ENCODE measurements around the gene RGS21. TPM values are rescaled to one million over a fixed set of nuclear protein-coding genes. Genes with fewer than 3 reads are reported as not detected.
"Not testable (repeated sequence)": the region's sequence is repeated elsewhere in the genome, so short reads cannot be mapped to it uniquely, and the experiment has no call there.

RGS21 gene, protein sequence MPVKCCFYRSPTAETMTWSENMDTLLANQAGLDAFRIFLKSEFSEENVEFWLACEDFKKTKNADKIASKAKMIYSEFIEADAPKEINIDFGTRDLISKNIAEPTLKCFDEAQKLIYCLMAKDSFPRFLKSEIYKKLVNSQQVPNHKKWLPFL
- not detected for polyA plus RNA-seq (2012; ENCODE audit: missing spikeins)

DNA sequence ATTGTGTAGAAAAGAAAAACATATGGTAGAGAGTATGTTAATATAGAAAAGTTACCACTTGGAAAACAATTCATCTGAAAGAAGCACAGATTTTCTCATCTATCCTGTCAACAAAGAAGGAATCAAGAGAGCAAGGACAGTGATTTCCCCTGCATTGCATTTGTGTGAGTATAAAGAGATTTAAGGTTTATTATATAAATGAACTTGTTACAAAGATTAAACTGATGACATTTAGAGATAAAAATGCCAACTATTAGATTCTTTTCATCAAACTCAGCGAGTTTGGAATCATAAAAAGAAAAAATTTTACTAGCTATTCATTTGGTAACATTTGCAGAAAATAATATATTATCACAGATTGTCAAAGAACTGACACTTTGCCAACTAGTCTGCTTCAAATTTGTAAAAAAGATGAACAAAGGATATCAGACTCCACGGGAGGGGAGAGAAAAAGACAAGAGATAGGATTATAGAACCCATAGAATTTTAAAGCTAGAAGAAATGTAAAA, at the start of gene RGS21:
Gene RGS21, plus strand, starts transcription at position 51 of the 509 bp plus-strand sequence. CDS start 26,045 bp downstream, outside the sequence.
- no peak for DNase-seq (ENCODE audit: insufficient read length)
- TF ChIP-seq POLR2A (IDR thresholded peaks at IDR 0.05; ENCODE audit: low read depth, low read length) (no peak), TAF1 (IDR thresholded peaks at IDR 0.05; ENCODE audit: borderline replicate concordance, low read depth, low read length) (no peak), POLR2AphosphoS5 (IDR thresholded peaks at IDR 0.05; ENCODE audit: low read depth, low read length) (no peak)
- FAIRE-seq = no peak

DNA sequence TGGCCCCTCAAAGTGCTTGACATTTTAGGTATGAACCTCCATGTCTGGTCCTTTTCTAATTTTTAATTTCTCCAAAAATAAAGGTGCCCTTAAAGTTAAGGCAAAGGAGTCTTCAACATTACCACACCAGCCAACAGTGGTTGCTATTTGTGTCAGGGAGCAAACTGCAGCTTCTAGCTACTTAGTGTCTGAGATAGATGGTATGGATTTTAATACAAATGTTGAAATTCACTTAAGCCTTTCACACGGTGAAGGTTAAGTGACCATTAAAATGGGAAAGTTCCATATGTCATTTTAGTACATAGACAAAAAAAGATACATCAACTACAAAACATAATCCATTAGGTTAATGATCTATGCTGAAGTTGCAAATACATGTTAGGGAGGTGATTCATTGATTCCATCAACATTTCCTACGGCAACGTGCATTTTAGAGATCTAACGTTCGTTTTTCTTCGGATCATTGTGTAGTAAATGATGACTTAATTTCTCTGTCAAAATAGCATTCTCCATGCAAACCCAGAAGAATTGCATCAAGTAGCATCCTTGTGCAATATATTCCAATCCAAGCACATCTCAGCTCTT, 48.2 kb upstream of the RGS21 start:
- TF ChIP-seq TAF1 (IDR thresholded peaks at IDR 0.05; ENCODE audit: borderline replicate concordance, low read depth, low read length) (no peak), POLR2AphosphoS5 (IDR thresholded peaks at IDR 0.05; ENCODE audit: low read depth, low read length) (no peak), POLR2A (IDR thresholded peaks at IDR 0.05; ENCODE audit: low read depth, low read length) (no peak)
- FAIRE-seq (no peak), DNase-seq (ENCODE audit: insufficient read length) (no peak)

DNA sequence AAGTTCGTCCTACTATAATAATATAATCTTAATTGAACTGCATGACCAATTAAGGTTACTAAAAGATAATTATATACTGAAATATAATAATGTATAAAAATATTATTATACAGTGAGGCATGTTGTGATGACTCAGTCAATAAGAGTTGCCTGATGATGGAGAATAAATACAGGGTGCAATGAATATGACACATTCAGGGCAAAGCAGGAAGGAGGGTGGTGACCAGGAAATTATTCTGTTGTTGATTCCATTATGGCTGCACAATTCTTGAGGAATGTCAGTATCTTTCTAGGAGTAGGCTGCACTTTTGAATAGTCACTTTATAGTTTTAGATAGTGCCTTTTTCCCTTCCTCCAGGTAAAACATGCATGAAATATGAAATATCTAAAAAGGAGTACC, 46.4 kb upstream of the RGS21 start:
- FAIRE-seq = no peak
- TF ChIP-seq POLR2AphosphoS5 (IDR thresholded peaks at IDR 0.05; ENCODE audit: low read depth, low read length) (no peak), TAF1 (IDR thresholded peaks at IDR 0.05; ENCODE audit: borderline replicate concordance, low read depth, low read length) (no peak), POLR2A (IDR thresholded peaks at IDR 0.05; ENCODE audit: low read depth, low read length) (no peak)
- DNase-seq (ENCODE audit: insufficient read length) = no peak

DNA sequence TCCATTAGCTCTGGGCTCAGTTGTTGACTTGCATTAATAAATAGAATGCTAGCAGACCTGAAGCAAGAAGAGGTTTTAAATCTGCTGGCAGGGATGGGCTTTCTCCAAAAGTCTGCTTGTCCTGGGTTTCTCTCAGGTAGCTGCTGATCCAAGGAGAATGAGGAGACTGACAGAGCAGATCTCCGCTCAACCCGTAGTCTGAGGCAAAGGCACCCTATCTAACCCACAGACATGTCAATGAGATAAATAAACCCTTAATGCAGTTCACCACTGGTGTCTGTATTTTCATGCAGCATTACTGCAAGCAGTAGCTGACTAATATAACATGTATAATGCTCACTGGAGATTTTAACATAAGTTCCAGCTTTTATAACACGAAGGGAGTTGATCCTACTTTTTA, 44.1 kb upstream of the RGS21 start:
- DNase-seq (ENCODE audit: insufficient read length) = no peak
- no peak for FAIRE-seq
- TF ChIP-seq TAF1 (IDR thresholded peaks at IDR 0.05; ENCODE audit: borderline replicate concordance, low read depth, low read length) (no peak), POLR2A (IDR thresholded peaks at IDR 0.05; ENCODE audit: low read depth, low read length) (no peak), POLR2AphosphoS5 (IDR thresholded peaks at IDR 0.05; ENCODE audit: low read depth, low read length) (no peak)

DNA sequence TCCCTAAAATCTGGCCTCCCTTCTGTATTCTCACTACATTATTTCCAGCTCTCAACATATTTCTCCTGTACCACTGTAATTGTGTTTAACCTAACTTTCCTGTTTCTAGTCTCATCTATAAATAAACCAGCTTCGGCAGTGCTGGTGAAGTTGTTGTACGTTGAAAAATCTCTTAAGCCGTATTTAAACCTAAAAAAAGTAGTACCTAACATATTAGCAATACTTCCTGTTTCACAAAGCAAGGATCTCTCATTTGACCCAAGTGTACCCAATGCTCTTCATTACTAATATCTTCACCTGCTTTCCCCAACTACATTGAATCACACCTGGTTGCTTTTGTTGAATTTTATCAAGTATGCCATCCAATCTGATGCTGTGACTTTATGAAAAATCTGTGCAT, 42.2 kb upstream of the RGS21 start:
- no peak for FAIRE-seq
- TF ChIP-seq POLR2AphosphoS5 (IDR thresholded peaks at IDR 0.05; ENCODE audit: low read depth, low read length) = no peak
- no peak for TF ChIP-seq POLR2A (IDR thresholded peaks at IDR 0.05; ENCODE audit: low read depth, low read length)
- TF ChIP-seq TAF1 (IDR thresholded peaks at IDR 0.05; ENCODE audit: borderline replicate concordance, low read depth, low read length) = no peak
- DNase-seq (ENCODE audit: insufficient read length) = no peak

DNA sequence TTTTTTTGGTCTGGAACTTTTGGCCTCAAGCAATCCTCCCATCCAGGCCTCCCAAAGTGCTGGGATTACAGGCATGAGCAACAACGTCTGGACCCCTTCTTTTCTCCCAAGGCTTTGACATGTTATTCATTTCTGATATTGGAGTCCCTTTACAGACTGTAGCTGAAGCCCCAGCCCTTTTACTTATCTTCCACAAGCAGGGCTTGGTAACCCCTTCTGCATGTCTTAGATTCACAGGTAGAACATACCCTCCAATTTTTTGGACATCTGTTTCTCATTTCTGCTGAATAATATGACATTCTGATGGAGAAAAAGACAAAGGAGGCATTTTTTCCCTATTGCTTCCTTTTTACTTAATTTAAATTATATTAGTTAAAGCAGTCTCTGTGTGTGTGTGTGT, 39.2 kb upstream of the RGS21 start:
- FAIRE-seq (no peak), DNase-seq (ENCODE audit: insufficient read length) (no peak)
- no peak for TF ChIP-seq TAF1 (IDR thresholded peaks at IDR 0.05; ENCODE audit: borderline replicate concordance, low read depth, low read length)
- TF ChIP-seq POLR2A (IDR thresholded peaks at IDR 0.05; ENCODE audit: low read depth, low read length) = no peak
- TF ChIP-seq POLR2AphosphoS5 (IDR thresholded peaks at IDR 0.05; ENCODE audit: low read depth, low read length) = no peak

DNA sequence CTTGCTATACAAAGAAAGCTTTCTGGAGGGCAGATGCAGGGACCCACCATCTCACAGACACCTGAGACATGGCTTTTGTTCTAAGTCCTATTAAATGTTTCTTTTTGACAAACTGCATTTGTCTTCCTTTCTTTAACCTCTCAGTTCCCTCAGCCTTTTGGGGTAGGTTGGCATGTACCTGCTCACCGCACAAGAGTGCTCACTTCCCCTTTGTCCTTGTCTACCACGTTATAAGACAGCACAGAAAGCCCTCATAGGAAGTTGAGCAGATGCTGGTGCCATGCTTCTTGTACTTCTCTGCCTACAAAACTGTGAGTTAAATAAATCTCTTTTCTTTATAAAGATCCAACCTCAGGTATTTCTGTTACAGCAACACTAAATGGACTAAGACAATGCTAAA, 31.9 kb upstream of the RGS21 start:
- FAIRE-seq (no peak), DNase-seq (ENCODE audit: insufficient read length) (no peak)
- TF ChIP-seq TAF1 (IDR thresholded peaks at IDR 0.05; ENCODE audit: borderline replicate concordance, low read depth, low read length) (no peak), POLR2AphosphoS5 (IDR thresholded peaks at IDR 0.05; ENCODE audit: low read depth, low read length) (no peak), POLR2A (IDR thresholded peaks at IDR 0.05; ENCODE audit: low read depth, low read length) (no peak)

DNA sequence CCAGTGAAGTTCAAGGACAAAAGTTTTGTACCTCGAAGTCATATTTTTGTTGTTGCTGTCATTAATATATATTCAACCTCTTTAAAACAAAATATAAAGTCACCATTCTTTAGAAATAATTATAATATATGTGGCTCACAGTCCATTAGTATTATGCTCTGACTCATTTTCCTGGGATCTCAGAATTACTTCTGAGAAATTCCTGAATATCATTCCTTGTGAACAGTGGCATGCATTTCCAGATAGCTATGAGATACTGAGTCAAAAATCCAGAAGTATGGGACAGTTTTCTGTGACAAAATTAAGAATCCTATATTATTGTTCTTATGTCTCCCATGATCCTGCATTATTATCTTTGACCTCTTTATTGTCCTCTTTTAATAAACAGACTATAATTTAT, 13.8 kb upstream of the RGS21 start:
- no peak for TF ChIP-seq POLR2AphosphoS5 (IDR thresholded peaks at IDR 0.05; ENCODE audit: low read depth, low read length)
- no peak for TF ChIP-seq TAF1 (IDR thresholded peaks at IDR 0.05; ENCODE audit: borderline replicate concordance, low read depth, low read length)
- TF ChIP-seq POLR2A (IDR thresholded peaks at IDR 0.05; ENCODE audit: low read depth, low read length) = no peak
- DNase-seq (ENCODE audit: insufficient read length) = no peak
- FAIRE-seq = no peak

DNA sequence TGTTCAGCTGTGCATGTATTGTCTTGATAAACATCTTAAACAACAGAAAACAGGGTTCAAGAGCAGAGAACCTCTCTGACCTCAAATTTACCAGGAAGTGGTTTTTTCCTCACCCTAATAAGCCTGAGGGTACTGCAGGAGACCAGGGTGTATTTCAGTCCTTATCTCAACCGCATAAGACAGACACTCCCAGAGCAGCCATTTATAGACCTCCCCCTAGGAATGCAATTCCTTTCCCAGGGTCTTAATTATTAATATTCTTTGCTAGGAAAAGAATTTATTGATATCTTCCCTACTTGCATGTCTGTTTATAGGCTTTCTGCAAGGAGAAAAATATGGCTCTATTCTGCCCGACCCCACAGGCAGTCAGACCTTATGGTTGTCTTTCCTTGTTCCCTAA, 8.5 kb upstream of the RGS21 start:
- DNase-seq (ENCODE audit: insufficient read length); FAIRE-seq: not testable (repeated sequence)

DNA sequence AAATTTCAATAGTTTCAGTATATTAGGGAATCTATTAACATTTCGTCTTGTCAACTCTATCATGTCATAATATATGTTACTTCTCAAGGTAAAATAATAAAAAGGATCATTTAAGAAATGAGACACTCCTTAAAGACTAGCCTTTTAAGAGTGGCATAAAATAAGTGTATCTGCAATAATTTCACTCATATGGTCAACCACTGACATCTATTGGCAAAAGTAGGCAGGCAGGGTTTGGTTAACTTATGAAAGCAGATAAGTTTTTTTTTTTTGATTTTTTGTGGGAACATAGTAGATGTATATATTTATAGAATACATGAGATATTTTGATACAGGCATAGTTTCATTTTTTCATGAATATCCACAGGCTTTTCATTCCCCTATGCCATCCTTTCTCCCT, 5.5 kb upstream of the RGS21 start:
- no peak for TF ChIP-seq POLR2A (IDR thresholded peaks at IDR 0.05; ENCODE audit: low read depth, low read length)
- TF ChIP-seq POLR2AphosphoS5 (IDR thresholded peaks at IDR 0.05; ENCODE audit: low read depth, low read length) = no peak
- no peak for TF ChIP-seq TAF1 (IDR thresholded peaks at IDR 0.05; ENCODE audit: borderline replicate concordance, low read depth, low read length)
- FAIRE-seq (no peak), DNase-seq (ENCODE audit: insufficient read length) (no peak)

DNA sequence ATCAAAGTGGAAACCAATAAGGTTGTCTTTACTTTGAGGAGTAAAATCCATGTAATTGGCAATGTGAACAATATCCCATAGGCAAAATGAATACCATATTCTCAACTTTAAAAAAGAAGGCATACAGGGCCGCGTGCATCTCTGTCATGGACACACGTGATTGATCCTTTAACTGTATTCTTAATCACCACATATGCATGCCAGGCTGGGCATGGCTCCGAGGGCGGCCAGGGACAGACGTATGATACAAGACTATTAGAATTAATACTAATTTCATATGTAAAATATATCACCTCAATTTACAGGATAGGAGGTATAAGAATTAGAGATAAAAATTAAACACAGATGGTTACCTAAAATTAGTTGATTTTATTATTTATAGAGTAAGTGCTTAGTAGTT, 11.2 kb downstream of the RGS21 start:
- no peak for DNase-seq (ENCODE audit: insufficient read length)
- TF ChIP-seq POLR2AphosphoS5 (IDR thresholded peaks at IDR 0.05; ENCODE audit: low read depth, low read length) = no peak
- no peak for TF ChIP-seq TAF1 (IDR thresholded peaks at IDR 0.05; ENCODE audit: borderline replicate concordance, low read depth, low read length)
- no peak for TF ChIP-seq POLR2A (IDR thresholded peaks at IDR 0.05; ENCODE audit: low read depth, low read length)
- no peak for FAIRE-seq

DNA sequence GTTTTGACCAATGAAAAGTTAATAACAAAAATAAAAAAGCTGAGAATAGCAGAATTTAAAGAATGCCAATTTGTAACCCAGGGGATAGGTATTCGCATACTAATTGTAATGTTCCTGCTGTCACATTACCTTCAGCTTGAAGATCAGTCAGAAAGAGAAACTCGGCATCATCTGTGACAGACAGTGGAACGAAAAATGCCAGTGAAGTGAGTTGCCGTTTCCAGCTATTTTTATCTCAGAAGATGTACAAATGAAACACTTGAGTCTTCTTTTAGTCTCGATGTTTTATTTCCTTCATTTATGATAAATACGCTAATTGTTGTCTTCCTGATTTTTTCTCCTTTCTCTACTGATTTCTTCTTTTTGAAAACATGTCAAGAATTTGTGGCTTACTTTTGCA, 26.1 kb downstream of the RGS21 start:
- DNase-seq (ENCODE audit: insufficient read length) (no peak), FAIRE-seq (no peak)
- TF ChIP-seq POLR2AphosphoS5 (IDR thresholded peaks at IDR 0.05; ENCODE audit: low read depth, low read length) (no peak), POLR2A (IDR thresholded peaks at IDR 0.05; ENCODE audit: low read depth, low read length) (no peak), TAF1 (IDR thresholded peaks at IDR 0.05; ENCODE audit: borderline replicate concordance, low read depth, low read length) (no peak)
